ENCODE data around the gene SLC23A3.

SLC23A3 gene

GRCh38 chr2:219175928-219176817 is 6.3 kb upstream of the SLC23A3 start:
- DNase-seq: peak; percentile 52

- DNase-seq: no peak
Measured at GRCh38 chr2:219175486-219175885, 5.7 kb upstream of the SLC23A3 start.

GRCh38 chr2:219174801-219175200 is 5.0 kb upstream of the SLC23A3 start:
- DNase-seq: no peak

- no peak for DNase-seq
Measured at GRCh38 chr2:219174146-219174545, 4.3 kb upstream of the SLC23A3 start.

GRCh38 chr2:219173176-219173575 is 3.3 kb upstream of the SLC23A3 start:
- no peak for DNase-seq

DNA sequence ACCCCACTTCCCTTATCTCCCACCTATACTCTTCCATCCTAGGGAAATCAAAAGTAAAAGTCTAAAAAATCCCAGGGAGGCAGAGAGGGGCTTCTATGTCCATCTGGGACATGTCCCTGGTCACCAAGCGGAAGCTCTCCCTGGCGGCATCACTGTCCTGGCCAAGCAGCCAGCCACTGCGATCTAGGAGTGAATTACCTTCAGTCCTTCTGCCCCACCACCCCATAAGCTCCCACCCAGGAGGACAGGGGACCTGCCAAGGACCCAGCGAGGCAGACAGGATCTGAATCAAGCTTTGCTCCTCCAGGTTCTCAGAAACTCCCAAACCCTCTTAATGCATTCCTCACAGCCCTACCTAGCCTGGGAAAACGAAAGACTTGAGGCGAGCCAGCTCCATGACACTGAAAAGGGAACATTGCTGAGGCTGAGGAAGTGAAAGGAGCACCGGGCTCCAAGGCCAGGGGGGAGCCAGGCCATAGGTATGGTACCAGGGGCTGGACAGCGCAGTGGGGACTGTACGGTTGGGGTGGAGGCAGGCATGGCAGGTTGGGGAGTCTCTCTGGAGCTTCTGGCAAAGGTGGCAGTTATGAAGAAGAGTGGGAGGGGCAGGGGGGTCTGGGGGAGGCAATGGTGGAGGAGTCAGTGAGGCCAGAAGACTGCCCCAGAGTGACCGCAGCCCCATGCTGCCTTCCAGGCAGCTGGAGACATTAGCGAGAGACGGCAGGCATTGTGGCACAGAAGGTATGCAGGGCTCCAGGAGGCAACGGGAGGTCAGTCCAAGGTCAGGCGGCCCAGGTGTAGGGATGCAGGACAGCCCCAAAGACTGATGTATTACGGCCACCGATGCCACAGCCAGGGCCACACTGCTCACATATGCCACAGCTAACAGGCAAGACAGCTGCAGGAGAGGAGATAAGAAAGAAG is 2.7 kb upstream of the SLC23A3 start:
- DNase-seq: no peak

- no peak for DNase-seq
Measured at GRCh38 chr2:219171231-219171651, 1.4 kb upstream of the SLC23A3 start.

DNA sequence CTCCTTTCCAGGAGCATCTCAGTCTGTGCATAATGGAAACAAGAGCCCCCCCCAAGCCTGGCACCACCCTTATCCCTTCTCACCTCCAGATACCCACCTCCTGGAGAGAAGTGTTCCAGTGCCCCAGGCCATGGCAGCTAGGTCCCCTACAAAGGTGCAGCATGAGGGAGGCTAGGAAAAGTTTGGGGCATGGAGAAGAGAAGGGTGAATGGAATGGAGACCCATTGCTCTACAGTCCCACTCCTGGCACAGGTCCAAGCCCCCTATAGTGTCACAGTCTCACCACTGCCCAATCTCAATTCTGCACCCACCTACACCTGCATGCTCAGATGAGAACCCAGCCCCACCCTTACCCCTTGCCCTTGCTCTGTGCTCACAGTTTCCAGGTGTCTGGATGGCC is 897 bp downstream of the SLC23A3 start:
- no peak for DNase-seq

GRCh38 chr2:219168526-219168925 is 1.3 kb downstream of the SLC23A3 start:
- no peak for DNase-seq

GRCh38 chr2:219167997-219168396 is 1.8 kb downstream of the SLC23A3 start:
- DNase-seq: no peak

GRCh38 chr2:219165058-219165911 is 4.5 kb downstream of the SLC23A3 start:
- DNase-seq: no peak

DNA sequence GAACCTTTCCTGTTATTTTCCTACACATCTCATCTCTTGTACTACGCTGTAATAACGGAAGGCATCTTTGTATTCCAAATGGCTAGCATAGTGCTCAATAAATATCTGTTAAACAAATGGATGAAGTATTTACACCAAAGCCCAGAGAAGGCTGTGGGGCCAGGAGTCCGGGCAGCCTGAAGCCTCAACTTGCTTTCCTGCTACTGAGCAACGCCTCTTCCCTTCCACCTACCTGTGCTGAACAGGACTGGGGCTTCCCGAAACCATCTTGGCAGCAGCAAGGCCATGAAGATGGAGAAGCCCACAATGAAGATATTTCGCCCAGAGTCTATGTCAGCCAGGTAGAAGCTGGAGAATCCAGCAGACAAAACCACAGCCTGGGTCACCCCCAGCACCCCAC is 6.7 kb downstream of the SLC23A3 start:
- no peak for DNase-seq

DNA sequence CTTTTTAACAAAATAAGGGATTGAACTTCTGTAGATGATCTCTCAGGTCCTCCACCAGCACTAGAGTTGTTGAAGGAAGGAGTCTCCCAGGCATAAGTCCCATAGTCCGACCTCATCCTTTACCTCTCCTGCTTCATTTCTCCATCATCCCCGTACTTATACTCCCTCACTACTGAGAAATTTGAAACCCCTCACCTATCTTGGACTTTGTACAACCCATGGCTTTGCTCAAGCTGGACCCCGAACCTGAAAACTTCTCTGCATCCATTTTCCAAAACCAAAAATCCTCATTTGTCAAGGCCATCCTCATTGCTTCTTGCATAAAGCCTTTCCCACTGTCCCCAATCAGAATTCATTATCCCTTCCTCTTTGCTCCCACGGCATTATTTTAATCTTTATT is 8.7 kb downstream of the SLC23A3 start:
- DNase-seq: peak; percentile 22

DNA sequence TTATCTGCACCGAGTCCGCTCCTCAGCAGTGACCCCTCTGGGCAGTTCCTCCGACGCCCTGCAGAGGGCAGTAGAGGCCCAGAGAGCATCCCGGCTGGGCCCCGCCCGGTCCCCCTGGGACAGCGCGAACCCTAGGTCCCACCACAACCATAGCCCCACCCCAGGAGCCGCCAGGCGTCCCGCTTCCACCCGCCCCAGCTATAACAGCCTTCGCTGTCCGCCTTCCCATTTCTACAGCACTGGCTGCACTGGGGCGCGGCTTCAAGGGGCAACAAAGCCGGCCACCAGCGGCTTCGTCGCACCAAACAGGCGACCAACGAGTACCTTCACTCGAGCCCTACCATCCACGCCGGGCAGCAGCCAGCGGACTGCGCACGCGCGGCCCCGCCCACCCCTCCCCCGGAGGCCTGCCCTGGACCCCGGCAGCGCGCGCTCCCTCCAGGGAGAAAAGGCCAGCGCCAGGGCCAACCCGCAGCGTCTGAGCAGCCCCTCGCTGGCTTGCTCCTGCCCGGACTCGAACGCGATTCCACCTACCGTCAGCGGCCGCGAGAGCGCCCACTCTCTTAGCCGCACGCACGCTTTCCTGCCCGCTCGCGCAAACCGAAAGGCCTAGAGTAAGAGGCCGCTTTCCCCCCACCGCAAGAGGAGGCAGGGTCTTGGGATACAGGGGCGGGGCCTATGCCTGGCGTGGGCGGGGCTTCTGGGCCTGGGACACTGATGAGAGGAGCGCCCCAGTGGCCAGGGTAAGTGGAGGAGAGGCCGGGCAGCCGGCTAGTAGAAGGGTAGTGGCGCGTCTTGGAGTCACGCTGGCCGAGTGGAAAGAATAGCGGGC is 9.4 kb downstream of the SLC23A3 start, which contains the start of gene NHEJ1:
NHEJ1 (minus strand) TSS at position 630 of the 832 bp plus-strand sequence. CDS start 2,453 bp downstream, outside the sequence.
- peak; percentile 89 for DNase-seq

GRCh38 chr2:219159771-219160185 is 10.1 kb downstream of the SLC23A3 start:
- DNase-seq: no peak

- no peak for DNase-seq
Measured at GRCh38 chr2:219158586-219158985, 11.2 kb downstream of the SLC23A3 start.

DNA sequence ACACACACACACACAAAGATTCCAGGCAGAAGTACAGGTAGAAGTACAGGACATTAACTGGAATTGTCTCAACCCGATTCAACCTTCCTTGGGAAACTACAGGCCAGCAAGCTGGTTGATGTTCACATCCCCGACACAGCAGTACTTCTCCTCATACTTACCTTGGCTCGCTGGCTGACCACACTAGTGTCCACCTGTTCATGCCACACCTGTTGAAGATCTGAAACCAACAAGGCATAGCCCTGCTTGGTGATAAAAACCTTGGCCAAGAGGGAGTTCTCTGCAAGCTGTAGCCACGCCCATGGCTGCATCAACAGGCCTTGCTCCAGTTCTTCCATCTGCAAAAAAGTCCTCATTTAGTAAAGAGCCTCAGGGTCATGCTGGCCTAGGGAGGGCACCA is 11.8 kb downstream of the SLC23A3 start:
- DNase-seq: no peak

- DNase-seq: no peak
Measured at GRCh38 chr2:219157396-219157795, 12.4 kb downstream of the SLC23A3 start.

- peak; percentile 57 for DNase-seq
Measured at GRCh38 chr2:219155054-219155644, 14.7 kb downstream of the SLC23A3 start.

DNA sequence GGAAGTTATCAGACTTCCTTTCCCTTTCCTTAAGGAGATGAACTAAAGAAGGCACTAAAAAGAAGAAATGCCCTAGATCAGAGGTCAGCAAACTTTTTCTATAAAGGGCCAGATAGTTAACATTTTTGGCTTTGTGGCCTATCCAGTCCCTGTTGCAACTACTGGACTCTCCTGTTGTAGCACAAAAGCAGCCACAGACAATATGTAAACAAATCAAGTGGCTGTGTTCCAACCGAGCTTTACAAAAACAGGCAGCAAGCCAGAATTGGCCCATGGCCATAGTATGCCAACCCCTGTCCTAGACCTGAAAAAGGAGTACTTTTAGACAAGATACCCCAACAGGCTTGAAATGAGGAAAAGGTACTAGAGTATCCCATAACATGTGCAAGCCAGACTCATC is 20.2 kb downstream of the SLC23A3 start:
- no peak for DNase-seq

DNA sequence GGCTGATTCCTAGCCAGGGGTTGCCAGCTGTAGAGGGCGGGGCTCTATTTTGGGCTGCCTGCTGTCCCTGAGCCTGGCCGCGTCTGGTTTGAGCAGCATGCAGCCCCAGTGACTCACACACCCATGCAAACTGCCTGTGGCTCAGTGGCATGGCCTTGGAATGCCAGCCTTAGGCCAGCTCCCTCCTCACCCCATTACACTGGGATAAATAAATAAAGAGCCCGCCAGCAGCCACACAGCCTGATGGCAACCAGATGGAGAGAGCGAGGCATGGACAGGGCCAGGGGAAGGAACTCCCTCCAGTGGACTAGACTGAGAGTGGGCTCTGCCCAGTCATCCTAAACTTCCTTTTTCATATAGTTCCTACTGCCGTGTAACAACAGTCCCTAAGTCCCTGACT is 27.5 kb downstream of the SLC23A3 start:
- no peak for DNase-seq

All from NCI-H526 treated with DMSO at 0.1 percent for 48 hours (cell line).